Measurements from ENCODE around the gene CERT1.
"Not testable (repeated sequence)": the region's sequence is repeated elsewhere in the genome, so short reads cannot be mapped to it uniquely, and the experiment has no call there.

The CERT1 gene

DNA sequence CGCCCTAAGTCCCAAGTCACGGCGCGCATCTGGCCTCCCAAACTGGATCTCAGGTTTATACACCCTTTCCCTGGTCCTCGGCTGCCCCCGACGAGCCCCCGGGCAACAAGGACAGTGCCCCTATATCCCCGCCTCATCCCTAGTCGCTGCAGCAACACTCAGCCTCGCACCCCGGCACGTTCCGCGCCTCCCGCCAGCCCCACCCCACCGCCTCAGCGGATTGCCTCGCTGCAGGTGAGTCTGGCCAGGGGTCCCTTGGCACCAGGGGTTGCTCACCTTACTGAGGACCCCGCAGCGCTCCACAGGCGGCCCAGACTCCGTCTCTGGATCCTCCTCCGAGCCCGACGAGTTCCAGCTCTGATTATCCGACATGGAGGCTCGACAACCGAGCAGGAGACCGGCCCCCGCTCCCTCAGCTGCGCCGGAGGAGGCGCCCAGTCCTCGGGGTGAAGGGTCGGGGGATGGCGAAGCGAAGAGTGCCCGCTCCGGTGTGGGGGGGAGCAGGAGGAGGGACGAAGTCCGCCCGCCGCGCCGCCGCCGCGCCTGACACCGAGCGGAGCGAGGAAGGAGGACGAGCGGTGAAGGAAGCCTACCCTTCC, 494 bp downstream of the CERT1 start:
- H3K4me1 Mint-ChIP-seq = peaks cover 63% of the 10 kb centered on the region
- no peaks in the 10 kb centered on the region for H3K27me3 Mint-ChIP-seq
- H3K36me3 Mint-ChIP-seq = peaks cover 12% of the 10 kb centered on the region
- H3K4me3 Mint-ChIP-seq = peak overlapping the region; percentile 96
- ATAC-seq = peak; percentile 68
- H3K9me3 Mint-ChIP-seq = no peaks in the 10 kb centered on the region
- peak overlapping the region; percentile 92 for H3K27ac Mint-ChIP-seq

DNA sequence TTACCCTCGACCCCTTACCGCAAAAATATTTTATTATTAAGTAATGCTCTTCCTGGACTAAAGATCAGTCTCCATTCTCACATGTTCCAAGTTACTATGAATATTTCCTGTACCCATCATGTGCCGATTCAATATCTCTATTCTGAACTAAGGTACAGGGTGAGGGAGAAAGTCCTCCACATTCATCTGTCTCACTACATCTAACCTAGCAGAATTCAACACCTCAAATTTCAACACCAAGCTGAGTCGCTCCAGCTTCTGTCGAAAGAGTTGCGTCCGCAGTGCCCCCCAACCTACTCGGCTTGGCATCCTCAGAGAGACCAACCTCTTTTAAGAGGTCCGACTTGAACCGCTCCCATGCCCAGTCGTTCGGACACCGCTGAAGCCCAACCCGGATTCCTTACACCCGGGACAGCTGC, 1.0 kb downstream of the CERT1 start:
- no peaks in the 10 kb centered on the region for H3K27me3 Mint-ChIP-seq
- H3K4me1 Mint-ChIP-seq = peaks cover 58% of the 10 kb centered on the region
- peaks cover 12% of the 10 kb centered on the region for H3K36me3 Mint-ChIP-seq
- no peaks in the 10 kb centered on the region for H3K9me3 Mint-ChIP-seq
- peak overlapping the region; percentile 92 for H3K27ac Mint-ChIP-seq
- peak overlapping the region; percentile 96 for H3K4me3 Mint-ChIP-seq
- ATAC-seq = no peak

DNA sequence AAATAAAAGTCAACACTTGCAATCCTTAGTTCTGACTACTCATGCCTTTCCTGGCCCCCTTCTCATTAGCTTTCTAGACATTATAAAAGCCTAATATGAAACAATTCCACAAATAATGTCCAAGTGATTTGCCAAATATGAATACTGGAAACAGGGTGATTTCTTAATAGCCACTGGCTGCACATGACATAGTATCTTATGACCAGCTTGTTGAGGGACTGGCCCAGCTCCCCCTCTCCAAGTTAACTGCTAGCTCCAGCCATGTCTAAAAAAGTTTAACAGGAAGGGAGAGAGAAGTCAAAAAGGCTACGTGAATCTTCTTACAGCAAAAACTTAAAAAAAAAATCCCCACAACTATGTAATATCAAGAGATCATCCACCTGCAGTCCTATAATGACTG, 1.5 kb downstream of the CERT1 start:
- no peak for ATAC-seq
- H3K27me3 Mint-ChIP-seq = no peaks in the 10 kb centered on the region
- no peaks in the 10 kb centered on the region for H3K9me3 Mint-ChIP-seq
- peaks cover 60% of the 10 kb centered on the region for H3K4me1 Mint-ChIP-seq
- peak overlapping the region; percentile 96 for H3K4me3 Mint-ChIP-seq
- peaks cover 16% of the 10 kb centered on the region for H3K36me3 Mint-ChIP-seq
- peak overlapping the region; percentile 92 for H3K27ac Mint-ChIP-seq

GRCh38 chr5:75509546-75509945, 1.9 kb downstream of the CERT1 start:
- H3K36me3 Mint-ChIP-seq = peaks cover 20% of the 10 kb centered on the region
- H3K27ac Mint-ChIP-seq = no peak overlapping the region
- H3K9me3 Mint-ChIP-seq = no peaks in the 10 kb centered on the region
- H3K4me1 Mint-ChIP-seq = peaks cover 61% of the 10 kb centered on the region
- no peaks in the 10 kb centered on the region for H3K27me3 Mint-ChIP-seq
- H3K4me3 Mint-ChIP-seq = peak overlapping the region; percentile 96
- no peak for ATAC-seq

DNA sequence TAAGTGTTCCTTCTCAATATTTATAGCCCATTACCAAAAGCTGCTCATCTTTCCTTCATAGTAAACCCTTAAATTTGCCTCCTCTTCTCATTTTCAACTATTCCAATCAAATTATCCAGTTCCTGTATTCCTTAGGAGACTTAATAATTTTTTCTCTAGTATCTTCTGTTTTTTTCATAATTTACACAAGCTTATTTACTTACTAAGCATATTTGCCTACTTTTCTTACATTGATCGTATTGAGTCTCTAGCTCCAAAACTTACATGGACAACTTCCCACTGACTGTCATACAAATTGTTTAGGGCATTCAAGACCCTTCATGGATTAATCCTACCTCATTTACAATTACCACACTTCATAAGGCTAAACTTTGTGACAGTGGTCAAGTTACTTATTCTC, 3.6 kb downstream of the CERT1 start:
- H3K36me3 Mint-ChIP-seq = peaks cover 29% of the 10 kb centered on the region
- H3K9me3 Mint-ChIP-seq = no peaks in the 10 kb centered on the region
- peaks cover 47% of the 10 kb centered on the region for H3K4me1 Mint-ChIP-seq
- H3K27me3 Mint-ChIP-seq = no peaks in the 10 kb centered on the region
- no peak for ATAC-seq
- no peak overlapping the region for H3K4me3 Mint-ChIP-seq
- H3K27ac Mint-ChIP-seq = no peak overlapping the region

GRCh38 chr5:75505112-75505511, 6.3 kb downstream of the CERT1 start:
- not testable (repeated sequence) for ATAC-seq, H3K27ac Mint-ChIP-seq, H3K27me3 Mint-ChIP-seq, H3K4me3 Mint-ChIP-seq, H3K9me3 Mint-ChIP-seq
- peaks cover 47% of the 10 kb centered on the region for H3K4me1 Mint-ChIP-seq
- H3K36me3 Mint-ChIP-seq = peaks cover 47% of the 10 kb centered on the region

DNA sequence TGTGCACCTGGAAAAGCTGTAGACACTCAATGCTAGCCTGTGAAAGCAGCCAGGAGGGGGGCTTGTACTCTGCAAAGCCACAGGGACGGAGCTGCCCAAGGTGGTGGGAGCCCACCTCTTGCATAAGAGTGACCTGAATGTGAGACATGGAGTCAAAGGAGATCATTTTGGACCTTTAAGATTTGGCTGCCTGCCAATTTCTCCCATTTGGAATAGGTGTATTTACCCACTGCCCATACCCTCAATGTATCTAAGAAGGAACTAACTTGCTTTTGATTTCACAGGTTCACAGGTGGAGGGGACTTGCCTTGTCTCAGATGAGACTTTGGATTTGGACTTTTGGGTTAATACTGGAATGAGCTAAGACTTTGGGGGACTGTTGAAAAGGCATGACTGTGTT, 12.6 kb downstream of the CERT1 start:
- not testable (repeated sequence) for H3K4me3 Mint-ChIP-seq, H3K9me3 Mint-ChIP-seq, ATAC-seq, H3K27ac Mint-ChIP-seq, H3K27me3 Mint-ChIP-seq
- Mint-ChIP-seq H3K4me1 (peaks cover 30% of the 10 kb centered on the region), H3K36me3 (peaks cover 68% of the 10 kb centered on the region)

GRCh38 chr5:75498208-75498777, 13.1 kb downstream of the CERT1 start:
- no peak overlapping the region for H3K4me3 Mint-ChIP-seq
- no peaks in the 10 kb centered on the region for H3K9me3 Mint-ChIP-seq
- ATAC-seq = no peak
- H3K4me1 Mint-ChIP-seq = peaks cover 35% of the 10 kb centered on the region
- H3K27ac Mint-ChIP-seq = no peak overlapping the region
- peaks cover 68% of the 10 kb centered on the region for H3K36me3 Mint-ChIP-seq
- no peaks in the 10 kb centered on the region for H3K27me3 Mint-ChIP-seq

- no peak for ATAC-seq
These were observed 15.4 kb downstream of the CERT1 start for GRCh38 chr5:75496026-75496425.

DNA sequence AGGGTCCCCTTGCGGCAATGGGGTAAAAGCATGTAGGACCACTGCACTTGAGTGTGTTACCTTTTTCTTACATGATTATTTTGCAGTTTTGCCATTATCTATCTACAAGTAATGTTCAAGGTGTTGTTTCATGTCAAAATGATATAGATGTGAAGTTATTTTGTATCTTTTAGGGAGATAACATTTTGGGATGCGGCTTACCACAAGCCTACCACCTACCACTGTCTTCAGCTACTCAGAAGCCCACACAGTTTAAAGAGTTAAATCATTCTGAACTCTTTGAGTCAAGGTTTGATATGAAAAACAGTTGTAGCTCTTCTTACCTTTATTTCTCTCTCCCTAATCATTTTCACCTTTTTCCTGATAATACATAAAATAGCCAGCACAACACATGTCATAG, 19.8 kb downstream of the CERT1 start:
- Mint-ChIP-seq H3K36me3 (peaks cover 84% of the 10 kb centered on the region), H3K27me3 (no peaks in the 10 kb centered on the region), H3K4me1 (peaks cover 36% of the 10 kb centered on the region), H3K9me3 (peaks cover 21% of the 10 kb centered on the region), H3K27ac (no peak overlapping the region), H3K4me3 (no peak overlapping the region)
- no peak for ATAC-seq

More at GRCh38 chr5:75496026-75496425, 15.4 kb downstream of the CERT1 start:
- Mint-ChIP-seq H3K4me1 (peaks cover 31% of the 10 kb centered on the region), H3K4me3 (no peak overlapping the region), H3K9me3 (no peaks in the 10 kb centered on the region), H3K27ac (no peak overlapping the region), H3K36me3 (peaks cover 79% of the 10 kb centered on the region), H3K27me3 (no peaks in the 10 kb centered on the region)

- Mint-ChIP-seq H3K9me3 (peaks cover 26% of the 10 kb centered on the region), H3K4me1 (peaks cover 50% of the 10 kb centered on the region), H3K36me3 (peaks cover 94% of the 10 kb centered on the region)
- not testable (repeated sequence) for H3K27ac Mint-ChIP-seq, ATAC-seq, H3K4me3 Mint-ChIP-seq, H3K27me3 Mint-ChIP-seq
These were observed 21.6 kb downstream of the CERT1 start for GRCh38 chr5:75489847-75490246.

DNA sequence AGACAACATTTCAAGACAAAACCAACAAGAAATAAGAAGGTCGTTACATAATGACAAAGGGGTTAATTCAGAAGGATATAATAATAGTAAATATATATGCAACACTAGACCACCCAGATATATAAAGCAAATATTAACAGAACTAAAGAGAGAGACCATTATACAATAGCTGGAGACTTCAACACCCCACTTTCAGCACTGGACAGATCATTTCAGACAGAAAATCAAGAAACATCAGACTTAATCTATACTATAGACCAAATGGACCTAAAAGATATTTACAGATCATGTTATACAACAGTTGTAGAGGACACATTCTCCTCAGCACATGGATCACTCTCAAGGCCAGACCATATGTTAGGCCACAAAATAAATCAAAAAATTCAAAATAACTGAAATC, 26.8 kb downstream of the CERT1 start:
- ATAC-seq = no peak
- Mint-ChIP-seq H3K27me3 (no peaks in the 10 kb centered on the region), H3K4me1 (peaks cover 58% of the 10 kb centered on the region), H3K9me3 (peaks cover 26% of the 10 kb centered on the region), H3K4me3 (no peak overlapping the region), H3K27ac (no peak overlapping the region), H3K36me3 (peaks cover 80% of the 10 kb centered on the region)

- Mint-ChIP-seq H3K36me3 (peaks cover 71% of the 10 kb centered on the region), H3K27me3 (no peaks in the 10 kb centered on the region), H3K9me3 (peaks cover 19% of the 10 kb centered on the region), H3K4me3 (no peak overlapping the region), H3K27ac (no peak overlapping the region), H3K4me1 (peaks cover 54% of the 10 kb centered on the region)
- no peak for ATAC-seq
These were observed 28.9 kb downstream of the CERT1 start for GRCh38 chr5:75482482-75482881.

DNA sequence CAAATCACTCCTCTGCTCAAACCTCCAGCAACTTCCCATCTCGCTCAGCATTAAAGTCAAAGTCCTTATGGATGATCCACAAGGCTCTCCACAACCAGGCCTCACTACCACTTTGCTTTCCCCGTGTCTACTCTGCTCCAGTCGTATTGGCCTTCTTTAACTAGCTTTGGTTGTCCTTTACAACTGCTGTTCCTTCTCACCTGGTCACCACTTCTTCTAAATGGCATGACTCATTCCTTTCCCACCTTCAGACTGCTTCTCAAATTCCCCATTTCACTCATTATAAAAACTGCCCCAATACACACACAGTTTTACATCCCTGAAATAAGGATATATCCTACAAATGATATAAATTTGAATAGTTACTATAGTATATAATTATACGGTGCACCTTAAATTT, 30.4 kb downstream of the CERT1 start:
- H3K27me3 Mint-ChIP-seq = no peaks in the 10 kb centered on the region
- peaks cover 39% of the 10 kb centered on the region for H3K4me1 Mint-ChIP-seq
- H3K4me3 Mint-ChIP-seq = no peak overlapping the region
- H3K9me3 Mint-ChIP-seq = peaks cover 7% of the 10 kb centered on the region
- no peak for ATAC-seq
- peaks cover 62% of the 10 kb centered on the region for H3K36me3 Mint-ChIP-seq
- no peak overlapping the region for H3K27ac Mint-ChIP-seq

DNA sequence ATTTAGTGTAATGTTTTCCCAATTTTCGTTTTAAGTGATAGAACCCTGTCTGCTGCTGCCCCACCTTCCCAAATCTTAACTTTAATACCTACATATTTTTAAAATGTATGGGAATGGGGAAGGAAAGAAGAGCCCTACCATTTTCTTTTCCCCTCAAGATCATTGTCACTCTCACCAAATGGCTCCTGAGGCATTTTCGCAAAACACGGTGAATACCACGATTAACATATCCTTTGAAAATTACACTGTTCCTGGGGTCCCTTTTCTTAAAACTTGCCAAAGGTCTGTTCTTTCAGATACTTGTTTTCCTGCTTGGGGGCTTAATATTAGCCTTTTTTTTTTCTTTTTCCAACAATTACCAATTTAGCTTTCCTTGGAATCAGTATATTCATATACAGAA, 36.1 kb downstream of the CERT1 start:
- H3K27me3 Mint-ChIP-seq = no peaks in the 10 kb centered on the region
- H3K4me1 Mint-ChIP-seq = peaks cover 13% of the 10 kb centered on the region
- no peak overlapping the region for H3K27ac Mint-ChIP-seq
- H3K36me3 Mint-ChIP-seq = peaks cover 58% of the 10 kb centered on the region
- no peak for ATAC-seq
- no peak overlapping the region for H3K4me3 Mint-ChIP-seq
- peaks cover 4% of the 10 kb centered on the region for H3K9me3 Mint-ChIP-seq

- Mint-ChIP-seq H3K27ac (no peak overlapping the region), H3K4me3 (no peak overlapping the region), H3K9me3 (peaks cover 14% of the 10 kb centered on the region), H3K4me1 (peaks cover 13% of the 10 kb centered on the region), H3K36me3 (peaks cover 64% of the 10 kb centered on the region), H3K27me3 (no peaks in the 10 kb centered on the region)
- no peak for ATAC-seq
These were observed 38.0 kb downstream of the CERT1 start for GRCh38 chr5:75473463-75473862.
